GM19452 (cell line): ENCODE results near the gene ATF7.
"Not testable (repeated sequence)": the region's sequence is repeated elsewhere in the genome, so short reads cannot be mapped to it uniquely, and the experiment has no call there.

Experiments
- ATAC-seq: cut with Tn5 transposase; IDR thresholded peaks from one replicate; pipeline ENCODE4 v1.9.1; 2021; ENCODE audit not compliant: unreplicated experiment

Gene ATF7

DNA sequence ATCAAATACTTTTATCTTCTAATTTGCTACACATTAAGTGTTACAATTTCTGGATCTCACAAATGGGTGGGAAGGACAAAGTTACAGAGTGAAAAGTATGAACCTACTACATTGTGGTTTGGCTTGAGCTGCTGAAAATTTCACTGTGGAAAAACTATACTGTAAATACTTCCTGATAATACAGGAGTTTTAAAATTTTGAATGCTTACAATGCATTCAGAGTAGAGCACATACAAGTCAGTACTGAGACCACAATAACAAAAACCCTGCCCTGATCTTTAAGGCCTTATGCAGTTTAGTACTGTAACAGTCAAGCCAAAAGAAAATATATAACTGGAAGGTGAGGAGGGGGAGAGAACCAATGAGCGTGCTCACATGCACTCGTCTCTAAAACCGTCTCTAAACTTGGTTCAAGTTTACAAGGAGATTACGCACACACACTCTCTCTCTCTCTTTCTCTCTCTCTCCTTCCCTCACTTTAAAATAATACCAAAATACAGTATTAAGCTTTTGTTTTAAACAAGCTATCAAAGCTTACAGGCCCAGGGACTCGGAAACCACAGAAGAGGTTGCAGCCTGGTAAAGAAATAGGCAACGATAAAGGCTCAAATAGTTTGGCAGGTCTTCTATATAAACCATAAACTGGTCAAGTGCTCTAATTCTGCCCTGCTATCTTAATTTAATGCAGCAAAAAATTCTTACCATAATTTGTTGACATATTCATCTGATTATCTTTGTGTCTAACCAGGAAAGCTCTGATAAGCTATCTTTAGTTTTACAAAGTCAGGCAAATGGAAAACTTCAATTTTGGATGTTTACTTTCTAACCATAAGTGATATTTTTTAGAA, 58.0 kb downstream of the ATF7 start:
- ATAC-seq, result no peak

DNA sequence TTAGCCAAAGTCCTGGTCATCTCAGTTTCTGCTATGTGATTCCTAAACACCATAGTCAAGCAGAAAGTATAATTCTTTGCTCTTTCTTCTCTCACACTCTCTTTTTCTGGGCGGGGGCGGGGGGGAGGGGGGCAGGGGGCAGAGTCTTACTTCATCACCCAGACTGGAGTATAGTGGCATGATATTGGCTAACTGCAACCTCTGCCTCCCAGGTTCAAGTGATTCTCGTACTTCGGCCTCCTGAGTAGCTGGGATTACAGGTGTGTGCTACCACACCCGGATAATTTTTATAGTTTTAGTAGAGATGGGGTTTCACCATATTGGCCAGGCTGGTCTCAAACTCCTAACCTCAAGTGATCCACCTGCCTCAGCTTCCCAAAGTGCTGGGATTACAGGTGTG, 60.8 kb downstream of the ATF7 start:
- not testable (repeated sequence) for ATAC-seq

DNA sequence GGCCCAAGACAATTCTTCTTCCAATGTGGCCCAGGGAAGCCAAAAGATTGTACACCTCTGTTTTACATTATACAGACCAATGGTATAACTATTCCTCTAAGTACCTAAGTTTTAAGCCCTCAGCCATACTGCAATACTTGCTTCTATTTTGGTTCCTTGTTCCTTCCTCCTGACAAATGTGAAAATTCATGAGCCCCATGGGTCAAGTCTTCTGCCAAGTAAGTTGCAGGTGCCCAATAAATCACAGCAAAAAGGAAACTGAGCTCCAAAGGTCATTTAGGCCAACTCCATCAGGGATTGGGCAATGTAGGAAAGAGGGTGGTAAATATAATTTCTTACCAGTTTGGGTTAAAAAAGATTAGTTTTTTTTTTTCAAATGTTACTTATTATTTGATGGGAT, 61.2 kb downstream of the ATF7 start:
- ATAC-seq, result no peak

- no peak for ATAC-seq
Measured at GRCh38 chr12:53564278-53564677, 61.9 kb downstream of the ATF7 start.

- no peak for ATAC-seq
Measured at GRCh38 chr12:53563452-53564028, 62.6 kb downstream of the ATF7 start.

DNA sequence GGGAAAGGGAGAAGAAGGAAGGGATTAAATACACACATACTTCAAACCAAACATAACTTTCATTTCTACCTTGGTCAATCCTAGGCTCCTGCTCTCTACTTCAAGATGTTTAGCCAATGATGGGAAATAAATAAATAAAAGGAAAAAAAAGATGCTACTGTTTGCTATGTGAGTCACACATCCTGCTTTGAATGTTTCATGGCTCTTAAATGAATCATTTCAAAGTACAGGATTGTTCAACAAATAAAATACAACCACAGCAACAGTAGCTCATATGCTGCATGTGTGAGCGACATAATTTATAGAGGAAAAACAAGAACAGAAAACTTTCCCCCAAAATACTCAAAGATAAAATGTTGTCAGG, 64.6 kb downstream of the ATF7 start:
- no peak for ATAC-seq

DNA sequence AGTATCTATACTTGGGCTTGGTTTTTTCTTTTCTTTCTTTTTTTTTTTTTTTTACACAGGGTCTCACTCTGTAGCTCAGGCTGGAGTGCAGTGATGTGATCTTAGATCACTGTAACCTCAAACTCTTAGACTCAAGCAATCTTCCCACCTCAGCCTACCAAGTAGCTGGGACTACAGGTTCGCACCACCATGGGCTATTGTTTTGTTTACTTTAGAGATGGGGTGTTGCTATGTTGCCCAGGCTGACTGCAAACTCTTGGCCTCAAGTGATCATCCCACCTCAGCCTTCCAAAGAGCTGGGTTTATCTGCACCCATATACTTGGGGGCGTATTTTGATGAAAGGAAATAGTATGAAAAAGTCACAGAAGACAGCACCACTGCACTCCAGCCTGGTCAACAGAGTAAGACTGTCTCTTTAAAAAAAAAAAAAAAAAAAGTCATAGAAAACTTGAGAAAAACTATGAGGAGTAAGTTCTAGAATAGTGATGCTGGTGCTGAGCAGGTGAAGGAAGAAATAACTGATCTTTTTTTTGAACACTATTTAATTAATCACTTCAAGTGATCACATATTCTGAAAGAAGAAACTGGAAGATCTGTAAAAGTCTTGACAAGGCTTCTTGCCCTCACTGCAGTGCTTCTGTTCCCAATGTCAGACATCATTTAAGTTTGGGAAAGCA, 65.1 kb downstream of the ATF7 start:
- ATAC-seq, result no peak

DNA sequence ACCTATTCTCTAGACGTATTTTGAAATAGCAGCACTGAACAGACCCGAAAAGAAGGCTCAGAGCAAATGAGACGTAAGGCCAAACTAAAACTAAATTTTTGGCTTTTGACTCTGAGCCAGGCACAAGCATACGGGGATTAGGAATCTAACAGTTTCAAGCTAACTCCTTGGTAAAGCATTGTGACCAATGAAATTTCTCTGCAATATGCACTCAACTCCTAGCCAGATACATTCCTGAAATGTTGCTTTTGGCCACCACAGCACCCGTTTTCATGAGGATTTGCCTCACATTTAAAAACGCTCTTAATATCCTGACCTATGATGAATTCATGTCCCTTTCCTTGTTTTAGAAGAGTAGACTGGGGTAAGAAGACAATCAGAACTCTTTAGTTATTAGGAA, 65.8 kb downstream of the ATF7 start:
- no peak for ATAC-seq

- ATAC-seq, result no peak
Measured at GRCh38 chr12:53558631-53559030, 67.6 kb downstream of the ATF7 start.

GRCh38 chr12:53552361-53553327, 73.5 kb downstream of the ATF7 start:
- ATAC-seq, result no peak

GRCh38 chr12:53551889-53552291, 74.3 kb downstream of the ATF7 start:
- no peak for ATAC-seq

GRCh38 chr12:53550595-53550994, 75.6 kb downstream of the ATF7 start:
- ATAC-seq, result no peak

DNA sequence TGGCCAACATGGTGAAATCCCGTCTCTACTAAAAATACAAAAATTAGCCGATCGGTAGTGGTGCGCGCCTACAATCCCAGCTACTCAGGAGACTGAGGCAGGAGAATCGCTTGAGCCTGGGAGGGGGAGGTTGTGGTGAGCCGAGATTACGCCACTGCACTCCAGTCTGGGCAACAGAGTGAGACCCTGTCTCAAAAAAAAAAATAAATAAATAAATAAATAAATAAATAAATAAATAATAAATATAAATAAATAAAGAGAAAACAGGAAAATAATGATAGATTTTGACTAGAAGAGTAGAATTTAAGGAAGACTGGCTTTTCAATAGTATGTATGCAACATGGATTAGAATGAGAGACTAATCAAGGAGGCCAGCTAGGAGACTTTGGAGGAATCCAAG, 76.1 kb downstream of the ATF7 start:
- ATAC-seq, result not testable (repeated sequence)

- ATAC-seq, result not testable (repeated sequence)
Measured at GRCh38 chr12:53548354-53548753, 77.8 kb downstream of the ATF7 start.

DNA sequence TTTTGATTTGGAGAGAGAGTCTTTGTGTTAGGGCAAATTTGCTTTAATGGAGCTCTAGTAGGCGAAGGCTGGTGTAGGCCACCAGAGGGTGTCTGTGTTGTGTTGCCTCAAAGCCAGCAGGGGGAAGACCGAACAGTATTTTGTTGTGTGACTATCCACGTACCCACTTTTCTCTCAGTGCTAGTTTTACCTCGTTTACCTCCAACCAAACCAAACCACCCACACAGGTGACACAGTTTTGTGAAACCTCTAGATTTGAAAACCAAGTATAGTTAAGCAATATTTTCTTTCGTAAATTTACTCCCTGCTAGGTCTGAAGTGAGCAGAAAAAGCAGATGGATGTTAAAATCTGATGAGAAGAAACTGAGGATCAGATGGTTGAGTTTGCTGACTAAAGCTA, 82.6 kb downstream of the ATF7 start:
- no peak for ATAC-seq

- ATAC-seq, result no peak
Measured at GRCh38 chr12:53539526-53539925, 86.7 kb downstream of the ATF7 start.

DNA sequence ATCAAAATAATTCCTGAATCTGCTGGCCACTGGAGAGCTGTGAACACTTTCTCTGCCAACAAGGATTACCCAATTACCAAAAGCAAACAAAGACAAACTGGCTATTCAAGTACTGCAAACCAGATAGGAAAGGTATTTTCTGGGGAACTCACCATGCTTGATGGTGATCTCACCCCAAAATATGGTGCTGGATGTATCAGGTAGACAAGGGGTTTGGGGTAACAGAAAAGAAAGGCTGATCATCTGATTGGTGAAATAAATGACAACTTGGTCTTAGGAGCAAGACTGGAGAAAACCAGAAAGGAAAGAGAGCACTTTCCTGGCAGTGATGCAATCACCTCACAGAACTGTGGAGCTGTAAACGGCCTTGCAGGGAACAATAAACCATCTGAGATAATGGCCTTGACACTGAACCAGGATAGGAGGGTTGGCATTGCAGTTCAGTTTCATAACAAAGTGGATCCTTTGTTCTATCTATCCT, 87.9 kb downstream of the ATF7 start:
- no peak for ATAC-seq

- ATAC-seq, result no peak
Measured at GRCh38 chr12:53536962-53537361, 89.2 kb downstream of the ATF7 start.

DNA sequence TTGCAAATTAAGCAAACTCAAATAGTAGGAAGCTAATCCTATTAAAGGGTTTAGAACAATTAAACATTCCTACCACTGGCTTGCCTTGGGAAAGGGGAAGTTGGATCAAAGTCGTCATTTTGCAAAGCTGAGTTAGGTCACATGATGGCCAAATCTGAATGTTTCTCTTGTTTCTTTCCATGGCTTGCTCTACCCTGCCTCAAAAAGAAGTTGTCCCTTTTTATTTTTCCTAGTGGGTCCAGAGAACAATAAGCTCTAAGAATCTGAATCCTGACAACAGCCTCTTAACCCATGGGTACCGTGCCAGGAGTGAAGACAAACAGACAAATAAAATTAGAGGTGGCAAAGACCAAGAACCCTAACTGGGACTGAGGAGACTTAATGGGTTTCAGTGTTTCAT, 92.7 kb downstream of the ATF7 start:
- no peak for ATAC-seq

DNA sequence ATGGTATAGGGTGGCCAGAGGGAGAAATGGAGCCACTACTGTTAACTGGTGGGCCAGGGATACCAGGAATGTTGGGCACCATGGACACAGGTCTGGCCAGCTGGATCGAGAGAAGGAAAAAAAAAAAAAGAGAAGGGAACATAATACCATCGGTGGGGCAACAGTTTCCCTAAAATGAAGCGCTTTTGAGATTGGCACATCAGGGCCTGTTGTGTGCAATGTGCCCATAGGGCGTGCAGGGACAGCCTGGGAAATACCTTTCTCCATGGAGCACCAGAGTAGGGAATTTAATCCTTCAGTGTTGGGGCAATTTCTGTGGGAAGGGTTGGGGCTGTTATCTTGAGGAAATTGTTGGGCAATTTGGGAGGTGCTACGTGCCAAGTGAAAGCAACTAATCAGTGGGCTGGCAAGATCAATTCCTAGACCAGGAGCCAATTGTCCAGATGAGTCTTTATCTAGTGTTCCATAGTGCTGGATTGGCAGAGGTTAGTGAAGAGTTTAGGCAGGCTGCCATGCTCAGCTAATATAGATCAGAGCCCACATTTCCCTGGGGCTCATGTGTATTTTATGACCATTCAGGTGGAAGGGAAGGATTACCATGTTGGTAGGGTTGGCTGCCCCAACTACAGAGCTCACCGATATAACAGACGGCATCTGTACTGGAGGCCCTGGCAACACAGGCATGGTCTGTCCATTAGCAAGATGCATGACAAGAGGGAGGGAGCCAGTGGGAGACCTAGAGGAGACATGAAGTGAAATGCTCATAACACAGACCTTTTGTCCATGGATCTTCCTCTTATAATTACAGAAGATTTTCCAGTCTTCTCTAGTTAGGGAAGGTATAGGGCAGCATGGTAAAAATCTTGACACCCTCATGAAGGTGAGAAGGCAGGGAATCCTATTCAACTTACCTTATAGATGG, 93.4 kb downstream of the ATF7 start:
- no peak for ATAC-seq
